ENCODE measurements around the gene IRF2BP2. TPM values are rescaled to one million over a fixed set of nuclear protein-coding genes. Genes with fewer than 3 reads are reported as not detected.

The IRF2BP2 gene
- total RNA-seq, 4 donors from 2014 or later, result 106 to 125 (median 115) TPM

DNA sequence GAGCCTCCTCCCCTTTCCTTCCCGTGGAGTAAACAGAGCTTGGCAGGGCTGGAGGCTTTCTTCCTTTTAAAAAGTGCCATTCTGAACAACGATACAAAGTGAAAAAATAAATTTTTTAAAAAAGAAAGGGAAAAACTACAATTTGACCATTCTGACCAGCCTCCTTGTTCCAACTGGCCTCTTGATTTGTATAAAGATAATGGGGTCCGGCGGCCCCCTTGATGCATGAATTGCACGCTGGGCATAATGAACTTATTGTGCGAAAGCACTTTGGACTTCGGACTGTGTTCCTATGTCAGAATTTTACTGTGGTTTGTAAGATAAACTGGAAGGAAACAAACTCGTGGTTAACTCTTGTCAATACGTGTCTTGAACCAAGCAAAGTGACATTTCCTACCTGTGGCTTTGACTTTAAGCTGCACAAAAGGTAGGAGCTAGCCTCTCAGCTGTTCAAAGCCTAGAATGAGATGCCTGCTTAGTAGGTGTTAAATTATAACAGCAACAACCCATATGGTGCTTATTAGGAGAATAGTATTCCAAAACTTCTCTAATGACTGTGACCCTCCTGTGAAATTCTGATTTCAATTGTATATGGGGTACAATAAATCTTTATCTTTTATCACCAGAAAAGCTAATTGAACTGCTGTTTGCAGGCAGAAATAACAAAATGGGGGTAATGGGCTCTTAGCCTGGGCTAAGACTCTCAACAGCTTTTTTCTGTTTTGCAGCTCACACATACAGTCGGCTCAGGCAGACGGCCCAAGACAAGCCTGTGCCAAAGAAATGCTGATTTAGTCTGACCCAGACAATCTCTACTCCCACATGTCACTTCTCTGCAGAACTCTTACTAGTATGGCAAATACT is 9.3 kb downstream of the IRF2BP2 start:
- no peaks in the 10 kb centered on the region for H3K27me3 ChIP-seq
- TF ChIP-seq POLR2A (IDR thresholded peaks at IDR 0.05), result no peak
- TF ChIP-seq, protein P1, sequence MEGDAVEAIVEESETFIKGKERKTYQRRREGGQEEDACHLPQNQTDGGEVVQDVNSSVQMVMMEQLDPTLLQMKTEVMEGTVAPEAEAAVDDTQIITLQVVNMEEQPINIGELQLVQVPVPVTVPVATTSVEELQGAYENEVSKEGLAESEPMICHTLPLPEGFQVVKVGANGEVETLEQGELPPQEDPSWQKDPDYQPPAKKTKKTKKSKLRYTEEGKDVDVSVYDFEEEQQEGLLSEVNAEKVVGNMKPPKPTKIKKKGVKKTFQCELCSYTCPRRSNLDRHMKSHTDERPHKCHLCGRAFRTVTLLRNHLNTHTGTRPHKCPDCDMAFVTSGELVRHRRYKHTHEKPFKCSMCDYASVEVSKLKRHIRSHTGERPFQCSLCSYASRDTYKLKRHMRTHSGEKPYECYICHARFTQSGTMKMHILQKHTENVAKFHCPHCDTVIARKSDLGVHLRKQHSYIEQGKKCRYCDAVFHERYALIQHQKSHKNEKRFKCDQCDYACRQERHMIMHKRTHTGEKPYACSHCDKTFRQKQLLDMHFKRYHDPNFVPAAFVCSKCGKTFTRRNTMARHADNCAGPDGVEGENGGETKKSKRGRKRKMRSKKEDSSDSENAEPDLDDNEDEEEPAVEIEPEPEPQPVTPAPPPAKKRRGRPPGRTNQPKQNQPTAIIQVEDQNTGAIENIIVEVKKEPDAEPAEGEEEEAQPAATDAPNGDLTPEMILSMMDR (IDR thresholded peaks at IDR 0.05), result no peak
- peaks cover 49% of the 10 kb centered on the region in 2 donors for H3K4me1 ChIP-seq
- H3K4me3 ChIP-seq (replicated peaks in 1 of 3), result peak overlapping the region in 1 of 3 donors; percentile 42
- no peaks in the 10 kb centered on the region for H3K36me3 ChIP-seq
- whole genome bisulfite sequencing, 2 donors, result 13 to 15% methylated on average over 11 of the region's 11 CpGs
- peak overlapping the region; percentile 99 to 100 (median 100) for H3K27ac ChIP-seq
- intact Hi-C loops (cut with DNase I), result no loop called here
- DNase-seq, result peak; percentile 61 to 67
- no peaks in the 10 kb centered on the region for H3K9me3 ChIP-seq

DNA sequence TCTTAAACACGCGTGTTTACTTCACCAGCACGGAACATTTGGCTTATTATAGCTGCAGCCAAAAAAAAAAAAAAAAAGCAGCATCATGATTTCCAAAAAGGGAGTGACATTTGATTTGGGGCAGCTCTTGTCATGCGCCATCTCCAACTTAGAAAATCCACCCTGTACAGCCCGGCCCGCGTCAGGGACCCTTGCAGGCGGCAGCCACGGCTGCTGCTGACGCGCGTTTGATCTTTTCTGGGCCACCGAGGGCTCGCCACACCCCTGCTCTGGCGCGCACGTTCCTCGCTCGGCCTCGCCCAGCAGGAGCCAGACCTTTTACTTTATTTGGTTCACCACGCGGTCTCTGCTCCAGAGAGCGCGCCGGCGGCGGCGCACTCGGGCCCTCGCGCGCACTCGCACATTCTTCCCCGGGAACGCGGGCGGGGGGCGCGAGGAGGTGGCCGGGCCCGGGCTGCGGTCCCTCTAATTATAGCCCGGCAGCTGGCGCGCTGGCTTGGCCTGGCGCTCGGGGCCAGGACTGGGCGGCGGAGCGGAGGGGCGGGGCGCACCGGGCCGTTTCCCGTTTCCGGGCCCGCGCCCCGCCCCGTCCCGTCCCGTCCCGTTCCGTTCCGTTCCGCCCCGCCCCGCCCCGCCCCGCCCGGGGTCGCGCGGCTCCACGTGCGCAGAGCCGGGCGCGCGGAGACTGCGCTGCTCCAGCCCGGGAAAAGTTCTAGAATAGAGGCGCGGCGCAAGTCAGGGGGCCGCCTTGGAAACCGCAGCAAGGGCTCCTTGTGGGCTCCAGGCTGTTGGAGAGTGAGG is 10.2 kb downstream of the IRF2BP2 start:
- 0 to 1% methylated on average over 23 to 28 of the region's 87 CpGs for WGBS, 2 donors
- Histone ChIP-seq H3K36me3 (no peaks in the 10 kb centered on the region), H3K4me3 (replicated peaks in 1 of 3) (peak overlapping the region in 2 of 3 donors; percentile 28 to 42), H3K27ac (peak overlapping the region; percentile 99 to 100 (median 100)), H3K4me1 (peaks cover 49% of the 10 kb centered on the region in 2 donors), H3K27me3 (no peaks in the 10 kb centered on the region), H3K9me3 (no peaks in the 10 kb centered on the region)
- intact Hi-C loops (cut with DNase I), result loop anchor here (10.0 kb wide), 1 partner anchor 105 kb away; no protein-coding TSS in a partner anchor
- peak; percentile 88 to 90 for DNase-seq
- TF ChIP-seq POLR2A (IDR thresholded peaks at IDR 0.05), result peak; percentile 55 to 95
- TF ChIP-seq, protein P1 (IDR thresholded peaks at IDR 0.05), result no peak

DNA sequence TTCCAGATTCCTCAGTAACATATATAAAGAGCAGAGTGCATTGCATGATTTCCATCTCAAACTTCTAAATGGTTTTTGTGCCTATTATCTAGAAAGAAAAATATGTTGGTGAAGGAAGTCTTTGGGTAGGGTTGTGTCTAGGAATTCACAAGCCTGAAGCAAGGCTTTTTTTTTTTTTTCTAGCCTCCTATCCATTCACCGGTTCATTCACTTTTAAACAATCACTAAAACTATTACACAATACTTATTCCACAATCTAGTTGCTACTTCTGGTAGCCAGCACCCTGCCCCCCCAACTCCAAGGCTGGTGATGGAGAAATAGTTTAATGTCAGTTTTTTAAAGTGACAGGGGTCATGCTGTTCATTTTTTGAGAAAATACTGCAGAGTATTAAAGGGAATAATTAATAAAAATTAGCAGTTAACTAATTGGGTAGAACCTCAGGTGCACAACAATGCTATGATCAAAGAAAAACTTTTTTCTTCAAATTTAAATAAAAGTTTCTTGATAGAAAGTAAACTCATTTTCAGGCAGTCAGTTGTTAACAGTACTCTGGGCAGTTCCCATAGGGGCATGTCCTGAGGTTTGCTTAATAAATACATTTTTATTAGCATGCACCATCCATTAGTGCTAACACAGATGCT is 10.9 kb downstream of the IRF2BP2 start:
- 0 to 2% methylated on average over 1 of the region's 1 CpG for WGBS, 2 donors
- H3K9me3 ChIP-seq, result no peaks in the 10 kb centered on the region
- peaks cover 49% of the 10 kb centered on the region in 2 donors for H3K4me1 ChIP-seq
- no peaks in the 10 kb centered on the region for H3K36me3 ChIP-seq
- DNase-seq, result peak; percentile 80 to 81
- no peaks in the 10 kb centered on the region for H3K27me3 ChIP-seq
- intact Hi-C loops (cut with DNase I), result loop anchor here (10.0 kb wide), 1 partner anchor 104 kb away; no protein-coding TSS in a partner anchor
- peak overlapping the region; percentile 99 to 100 (median 100) for H3K27ac ChIP-seq
- peak overlapping the region in 2 of 3 donors; percentile 28 to 42 for H3K4me3 ChIP-seq (replicated peaks in 1 of 3)
- TF ChIP-seq, protein P1 (IDR thresholded peaks at IDR 0.05), result no peak
- TF ChIP-seq POLR2A (IDR thresholded peaks at IDR 0.05), result no peak

DNA sequence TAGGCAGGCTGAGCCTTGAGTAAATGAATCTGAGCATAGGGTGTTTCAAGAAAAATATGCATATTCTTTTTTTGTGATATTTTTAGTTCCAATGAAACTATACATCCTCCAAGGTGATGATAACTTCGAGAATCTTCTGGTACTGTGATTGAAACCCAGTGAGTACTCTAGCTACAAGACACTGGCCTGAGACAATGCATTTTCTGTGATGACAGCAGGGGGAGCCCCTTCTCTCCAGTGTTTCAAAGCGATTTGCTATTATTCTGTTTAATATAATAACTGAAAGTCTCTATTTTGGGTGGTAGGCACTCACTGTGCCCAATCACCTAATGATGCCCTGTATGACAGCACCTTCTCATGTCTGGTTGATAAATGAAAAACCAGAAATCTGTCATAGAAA is 12.1 kb downstream of the IRF2BP2 start:
- H3K36me3 ChIP-seq, result no peaks in the 10 kb centered on the region
- H3K27ac ChIP-seq, result peak overlapping the region in 1 of 3 donors; percentile 100
- H3K27me3 ChIP-seq, result no peaks in the 10 kb centered on the region
- H3K9me3 ChIP-seq, result no peaks in the 10 kb centered on the region
- no peak overlapping the region for H3K4me3 ChIP-seq (replicated peaks in 1 of 3)
- DNase-seq, result peak; percentile 37 to 43
- WGBS, 2 donors, result 49 to 59% methylated on average over 2 of the region's 2 CpGs
- no peak for TF ChIP-seq POLR2A (IDR thresholded peaks at IDR 0.05)
- TF ChIP-seq, protein P1 (IDR thresholded peaks at IDR 0.05), result peak in 4 of 6 experiments; percentile 43 to 56 (median 51)
- intact Hi-C loops (cut with DNase I), result loop anchor here (10.0 kb wide), 1 partner anchor 103 kb away; no protein-coding TSS in a partner anchor
- H3K4me1 ChIP-seq, result peaks cover 42% of the 10 kb centered on the region in 2 donors

Data from thyroid gland (tissue), 4 donors.